Body of pancreas (tissue), 4 donors: ENCODE results near the gene SYNE1.

Source experiments
- POLR2A ChIP-seq, 3 donors: fragments of 450-650 bp; IDR thresholded peaks; one replicate each; pipeline ENCODE4 v1.6.1; 2016; ENCODE audit warnings: antibody characterized with exemption in 3 of 3, mild to moderate bottlenecking in 2 of 3
- TF ChIP-seq, protein P1 (sequence below), 7 experiments: fragments of 450-650 bp in 4 of 7; fragments of 200-600 bp in 3 of 7; sonication (generic) in 3 of 7; IDR thresholded peaks; one replicate each; pipeline ENCODE4 v1.5.1; 2016 to 2019; ENCODE audit warnings: antibody characterized with exemption in 7 of 7

DNA sequence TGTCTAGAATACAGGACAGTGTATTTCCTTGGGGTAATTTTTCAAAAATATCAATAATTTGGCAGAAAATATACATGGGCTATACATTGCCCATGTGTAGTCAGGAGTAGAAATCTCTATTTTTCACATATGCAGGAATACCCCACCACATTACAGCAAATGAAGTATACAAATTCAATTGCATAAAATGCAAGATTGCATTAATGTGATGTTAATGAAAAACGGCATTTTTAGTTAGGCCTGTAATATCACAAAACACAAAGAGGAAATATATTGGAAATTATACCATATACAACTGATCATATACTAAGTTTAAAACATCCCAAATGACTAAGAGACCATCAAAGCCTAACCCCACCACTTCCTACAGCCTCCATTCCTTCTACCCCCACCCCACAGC, 154.9 kb downstream of the SYNE1 start:
- TF ChIP-seq, protein P1, sequence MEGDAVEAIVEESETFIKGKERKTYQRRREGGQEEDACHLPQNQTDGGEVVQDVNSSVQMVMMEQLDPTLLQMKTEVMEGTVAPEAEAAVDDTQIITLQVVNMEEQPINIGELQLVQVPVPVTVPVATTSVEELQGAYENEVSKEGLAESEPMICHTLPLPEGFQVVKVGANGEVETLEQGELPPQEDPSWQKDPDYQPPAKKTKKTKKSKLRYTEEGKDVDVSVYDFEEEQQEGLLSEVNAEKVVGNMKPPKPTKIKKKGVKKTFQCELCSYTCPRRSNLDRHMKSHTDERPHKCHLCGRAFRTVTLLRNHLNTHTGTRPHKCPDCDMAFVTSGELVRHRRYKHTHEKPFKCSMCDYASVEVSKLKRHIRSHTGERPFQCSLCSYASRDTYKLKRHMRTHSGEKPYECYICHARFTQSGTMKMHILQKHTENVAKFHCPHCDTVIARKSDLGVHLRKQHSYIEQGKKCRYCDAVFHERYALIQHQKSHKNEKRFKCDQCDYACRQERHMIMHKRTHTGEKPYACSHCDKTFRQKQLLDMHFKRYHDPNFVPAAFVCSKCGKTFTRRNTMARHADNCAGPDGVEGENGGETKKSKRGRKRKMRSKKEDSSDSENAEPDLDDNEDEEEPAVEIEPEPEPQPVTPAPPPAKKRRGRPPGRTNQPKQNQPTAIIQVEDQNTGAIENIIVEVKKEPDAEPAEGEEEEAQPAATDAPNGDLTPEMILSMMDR (IDR thresholded peaks at IDR 0.05): no peak
- no peak for TF ChIP-seq POLR2A (IDR thresholded peaks at IDR 0.05)
